ENCODE measurements around the gene GRAMD4.
"Not testable (repeated sequence)": the region's sequence is repeated elsewhere in the genome, so short reads cannot be mapped to it uniquely, and the experiment has no call there.

Gene GRAMD4

GRCh38 chr22:46641811-46642266 lies 21.7 kb downstream of the GRAMD4 start:
- H3K27me3 ChIP-seq (replicated peaks; ENCODE audit: insufficient read depth, low read length), result no peaks in the 10 kb centered on the region
- no peaks in the 10 kb centered on the region for H3K36me3 ChIP-seq (replicated peaks; ENCODE audit: insufficient read depth, low read length)
- H3K27ac ChIP-seq (ENCODE audit: low read length), result no peak overlapping the region
- H3K4me2 ChIP-seq (ENCODE audit: low read depth, low read length), result no peak overlapping the region
- no peak overlapping the region for H3K9ac ChIP-seq (ENCODE audit: low read length)
- H3K9me3 ChIP-seq (replicated peaks; ENCODE audit: insufficient read depth, low read length), result no peaks in the 10 kb centered on the region
- DNase-seq, result no peak
- no peaks in the 10 kb centered on the region for H3F3A ChIP-seq (ENCODE audit: insufficient read depth, low read length)
- H3K9me2 ChIP-seq (replicated peaks; ENCODE audit: insufficient read depth, low read length), result no peaks in the 10 kb centered on the region
- no peak overlapping the region for H3K4me3 ChIP-seq (ENCODE audit: low read length)
- H3K4me1 ChIP-seq (ENCODE audit: low read length), result no peaks in the 10 kb centered on the region
- H4K20me1 ChIP-seq (ENCODE audit: insufficient read depth, low read length), result no peaks in the 10 kb centered on the region
- H3K79me2 ChIP-seq (ENCODE audit: low read length), result no peaks in the 10 kb centered on the region
- TF ChIP-seq CTCF (IDR thresholded peaks at IDR 0.05; ENCODE audit: low read length) (no peak), EZH2 (optimal IDR thresholded peaks at IDR 0.05; ENCODE audit: low read depth, low read length) (no peak), EZH2phosphoT487 (IDR thresholded peaks at IDR 0.05; ENCODE audit: low read length) (no peak)
- H2AFZ ChIP-seq (ENCODE audit: low read length), result no peak overlapping the region

GRCh38 chr22:46642840-46643480 lies 22.8 kb downstream of the GRAMD4 start:
- not testable (repeated sequence) for H2AFZ ChIP-seq (ENCODE audit: low read length); H3F3A ChIP-seq (ENCODE audit: insufficient read depth, low read length); DNase-seq; H3K79me2 ChIP-seq (ENCODE audit: low read length); H3K9me2 ChIP-seq (replicated peaks; ENCODE audit: insufficient read depth, low read length); H3K9ac ChIP-seq (ENCODE audit: low read length); H3K4me1 ChIP-seq (ENCODE audit: low read length); H3K36me3 ChIP-seq (replicated peaks; ENCODE audit: insufficient read depth, low read length); H3K4me2 ChIP-seq (ENCODE audit: low read depth, low read length); H3K27ac ChIP-seq (ENCODE audit: low read length); H3K27me3 ChIP-seq (replicated peaks; ENCODE audit: insufficient read depth, low read length); H4K20me1 ChIP-seq (ENCODE audit: insufficient read depth, low read length); H3K9me3 ChIP-seq (replicated peaks; ENCODE audit: insufficient read depth, low read length); H3K4me3 ChIP-seq (ENCODE audit: low read length)

- Histone ChIP-seq H3K36me3 (replicated peaks; ENCODE audit: insufficient read depth, low read length) (no peaks in the 10 kb centered on the region), H4K20me1 (ENCODE audit: insufficient read depth, low read length) (no peaks in the 10 kb centered on the region), H3K79me2 (ENCODE audit: low read length) (no peaks in the 10 kb centered on the region)
These were observed 26.5 kb downstream of the GRAMD4 start for GRCh38 chr22:46646531-46647215.

GRCh38 chr22:46648225-46648820 lies 28.1 kb downstream of the GRAMD4 start:
- not testable (repeated sequence) for H3K79me2 ChIP-seq (ENCODE audit: low read length); H2AFZ ChIP-seq (ENCODE audit: low read length); H3K9me2 ChIP-seq (replicated peaks; ENCODE audit: insufficient read depth, low read length); H3K4me1 ChIP-seq (ENCODE audit: low read length); H3K36me3 ChIP-seq (replicated peaks; ENCODE audit: insufficient read depth, low read length); H3K27me3 ChIP-seq (replicated peaks; ENCODE audit: insufficient read depth, low read length); DNase-seq; H3K9ac ChIP-seq (ENCODE audit: low read length); H3K4me2 ChIP-seq (ENCODE audit: low read depth, low read length); H3K4me3 ChIP-seq (ENCODE audit: low read length); H3K27ac ChIP-seq (ENCODE audit: low read length); H3K9me3 ChIP-seq (replicated peaks; ENCODE audit: insufficient read depth, low read length); H3F3A ChIP-seq (ENCODE audit: insufficient read depth, low read length); H4K20me1 ChIP-seq (ENCODE audit: insufficient read depth, low read length)

More at GRCh38 chr22:46646531-46647215, 26.5 kb downstream of the GRAMD4 start:
- TF ChIP-seq CTCF (IDR thresholded peaks at IDR 0.05; ENCODE audit: low read length), result no peak
- no peak for TF ChIP-seq EZH2 (optimal IDR thresholded peaks at IDR 0.05; ENCODE audit: low read depth, low read length)
- TF ChIP-seq EZH2phosphoT487 (IDR thresholded peaks at IDR 0.05; ENCODE audit: low read length), result no peak
- H3K4me3 ChIP-seq (ENCODE audit: low read length), result no peak overlapping the region
- H3K9me2 ChIP-seq (replicated peaks; ENCODE audit: insufficient read depth, low read length), result no peaks in the 10 kb centered on the region
- H3K4me1 ChIP-seq (ENCODE audit: low read length), result no peaks in the 10 kb centered on the region
- H2AFZ ChIP-seq (ENCODE audit: low read length), result no peak overlapping the region
- no peaks in the 10 kb centered on the region for H3K27me3 ChIP-seq (replicated peaks; ENCODE audit: insufficient read depth, low read length)
- H3K9me3 ChIP-seq (replicated peaks; ENCODE audit: insufficient read depth, low read length), result no peaks in the 10 kb centered on the region
- no peak for DNase-seq
- no peak overlapping the region for H3K4me2 ChIP-seq (ENCODE audit: low read depth, low read length)
- no peaks in the 10 kb centered on the region for H3F3A ChIP-seq (ENCODE audit: insufficient read depth, low read length)
- no peak overlapping the region for H3K27ac ChIP-seq (ENCODE audit: low read length)
- H3K9ac ChIP-seq (ENCODE audit: low read length), result no peak overlapping the region

Measured in MM.1S (cell line).